HG03175 (cell line): Measurements from ENCODE around the gene CCNYL1.
A peak's percentile ranks its signal among the peaks of the same experiment; 100 is the strongest.
"Not testable (repeated sequence)": the region's sequence is repeated elsewhere in the genome, so short reads cannot be mapped to it uniquely, and the experiment has no call there.

ENCODE experiments used
- ATAC-seq: cut with Tn5 transposase; IDR thresholded peaks from one replicate; pipeline ENCODE4 v1.9.1; 2021; ENCODE audit warnings: mild to moderate bottlenecking, moderate library complexity; ENCODE audit not compliant: unreplicated experiment

CCNYL1 gene

DNA sequence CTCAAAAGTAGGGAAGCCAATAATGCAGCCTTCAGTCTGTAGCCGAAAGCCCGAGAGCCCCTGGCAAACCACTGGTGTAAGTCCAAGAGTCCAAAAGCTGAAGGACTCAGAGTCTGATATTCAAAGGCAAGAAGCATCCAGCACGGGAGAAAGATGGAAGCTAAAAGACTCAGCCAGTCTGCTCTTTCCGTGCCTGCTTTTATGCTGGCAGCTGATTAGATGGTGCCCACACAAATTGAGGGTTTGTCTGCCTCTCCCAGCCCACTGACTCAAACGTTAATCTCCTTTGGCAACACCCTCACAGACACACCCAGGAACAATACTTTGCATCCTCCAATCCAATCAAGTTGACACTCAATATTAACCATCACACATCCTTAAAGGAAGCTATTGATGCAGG, 14.5 kb upstream of the CCNYL1 start:
- not testable (repeated sequence) for ATAC-seq

DNA sequence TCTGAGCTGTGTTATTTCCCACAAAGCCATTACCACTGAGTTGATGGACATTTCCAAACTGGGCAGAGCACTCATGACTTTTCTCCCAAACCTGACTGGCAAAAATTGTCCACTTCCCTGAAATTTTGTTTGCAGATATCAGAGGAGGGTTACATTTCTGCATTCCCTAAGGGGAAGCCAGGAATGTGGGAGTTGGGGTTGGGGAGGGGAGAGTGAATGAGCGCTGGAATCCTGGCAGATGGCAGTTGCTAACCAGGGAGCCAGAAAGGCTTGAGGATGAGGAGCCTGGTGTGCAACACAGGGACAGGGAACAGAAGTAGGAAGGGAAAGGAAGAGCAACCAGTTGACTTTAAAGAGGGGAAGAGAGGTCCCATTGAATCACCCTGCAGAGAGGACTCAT, 14.0 kb upstream of the CCNYL1 start:
- ATAC-seq, result no peak

DNA sequence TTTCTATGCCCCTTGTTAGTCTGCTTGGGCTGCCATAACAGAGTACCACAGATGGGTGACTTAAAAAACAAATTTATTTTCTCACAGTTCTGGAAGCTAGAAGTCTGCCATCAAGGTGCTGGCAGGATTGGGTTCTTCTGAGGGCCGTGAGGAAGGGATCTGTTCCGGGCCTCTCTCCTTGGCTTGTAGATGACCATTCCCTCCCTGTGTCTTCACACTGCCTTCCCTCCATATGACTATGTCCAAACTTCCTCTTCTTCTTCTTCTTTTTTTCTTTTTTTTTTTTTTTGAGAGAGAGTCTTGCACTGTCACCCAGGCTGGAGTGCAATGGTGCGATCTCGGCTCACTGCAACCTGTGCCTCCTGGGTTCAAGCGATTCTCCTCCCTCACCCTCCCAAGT, 13.1 kb upstream of the CCNYL1 start:
- no peak for ATAC-seq

DNA sequence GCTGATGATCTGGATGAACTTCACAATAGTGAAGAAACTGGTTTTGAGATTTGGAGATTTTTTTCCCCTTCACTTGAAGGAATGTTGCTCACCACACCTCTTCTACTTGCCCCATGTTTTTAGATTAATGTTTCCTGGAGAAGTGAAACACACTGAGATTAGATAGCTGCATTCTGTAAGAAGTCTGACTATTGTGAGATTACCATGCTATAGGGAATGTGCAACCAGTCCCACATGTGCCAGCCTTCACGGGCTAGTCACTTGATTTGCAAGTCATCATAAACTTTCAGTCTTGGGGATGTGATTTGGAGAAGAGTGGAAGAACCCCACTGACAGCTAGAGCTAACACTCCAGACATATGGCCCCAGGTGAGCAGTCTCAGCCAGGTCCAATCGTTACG, 7.4 kb upstream of the CCNYL1 start:
- no peak for ATAC-seq

DNA sequence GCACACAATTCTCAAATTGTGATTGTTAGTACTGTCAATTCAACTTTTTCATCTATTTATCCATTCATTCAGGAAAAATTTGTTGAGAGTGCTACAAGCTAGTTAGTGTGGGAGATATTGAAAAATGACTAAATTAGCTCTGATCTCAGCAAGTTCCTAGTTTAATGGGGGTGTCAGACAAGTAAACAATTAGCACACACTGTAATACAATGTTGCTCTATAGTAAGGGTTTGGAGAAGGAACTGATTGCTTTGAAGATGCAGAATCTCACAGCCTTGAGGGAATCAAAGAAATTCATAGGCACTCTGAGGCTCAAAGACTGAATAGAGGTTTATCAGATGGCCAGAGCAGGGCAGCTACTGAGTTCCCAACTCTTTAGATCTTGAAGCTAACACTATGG, 6.8 kb upstream of the CCNYL1 start:
- ATAC-seq, result no peak

DNA sequence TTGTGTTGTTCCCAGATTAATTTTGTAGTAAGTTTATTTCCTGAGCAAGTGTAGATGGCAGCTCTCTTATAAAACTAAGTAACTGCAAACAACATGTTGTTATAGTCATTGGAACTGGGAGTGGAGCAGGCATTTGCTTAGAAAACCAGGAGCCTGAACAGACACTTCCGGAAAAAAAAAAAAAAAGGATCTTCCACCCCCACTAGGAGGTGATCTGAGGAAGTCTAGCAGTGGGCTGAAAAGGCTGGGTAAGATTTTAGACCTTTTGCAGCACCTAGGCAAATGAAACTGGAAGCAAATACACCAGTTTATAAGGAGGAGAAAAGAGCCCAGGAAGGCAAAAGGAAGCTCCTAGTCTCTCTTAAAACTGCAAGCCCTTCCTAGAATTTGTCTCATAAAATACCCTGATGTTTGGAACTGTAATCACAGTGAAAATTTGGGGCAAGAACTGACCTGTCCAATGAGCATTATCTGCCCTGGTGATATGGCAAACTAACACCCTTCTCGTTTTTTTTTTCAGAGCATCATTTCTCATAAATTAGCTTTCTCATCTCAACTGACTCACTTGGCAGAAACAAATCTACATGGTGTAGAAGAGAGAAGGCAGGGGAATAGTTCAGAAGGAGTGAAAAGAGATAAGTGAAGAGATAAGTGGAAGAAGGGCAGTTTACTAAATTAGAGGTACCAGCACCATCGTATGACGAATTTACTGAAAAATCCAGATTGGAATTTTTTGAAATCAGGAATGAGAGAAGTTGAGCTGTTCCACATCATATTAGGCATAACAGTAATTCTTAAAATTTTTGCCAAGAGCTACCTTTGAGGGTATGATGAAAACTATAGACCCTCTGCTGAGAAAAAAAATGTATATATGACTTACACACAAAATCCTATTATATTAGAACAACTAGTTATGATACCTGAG, 4.2 kb upstream of the CCNYL1 start:
- no peak for ATAC-seq

DNA sequence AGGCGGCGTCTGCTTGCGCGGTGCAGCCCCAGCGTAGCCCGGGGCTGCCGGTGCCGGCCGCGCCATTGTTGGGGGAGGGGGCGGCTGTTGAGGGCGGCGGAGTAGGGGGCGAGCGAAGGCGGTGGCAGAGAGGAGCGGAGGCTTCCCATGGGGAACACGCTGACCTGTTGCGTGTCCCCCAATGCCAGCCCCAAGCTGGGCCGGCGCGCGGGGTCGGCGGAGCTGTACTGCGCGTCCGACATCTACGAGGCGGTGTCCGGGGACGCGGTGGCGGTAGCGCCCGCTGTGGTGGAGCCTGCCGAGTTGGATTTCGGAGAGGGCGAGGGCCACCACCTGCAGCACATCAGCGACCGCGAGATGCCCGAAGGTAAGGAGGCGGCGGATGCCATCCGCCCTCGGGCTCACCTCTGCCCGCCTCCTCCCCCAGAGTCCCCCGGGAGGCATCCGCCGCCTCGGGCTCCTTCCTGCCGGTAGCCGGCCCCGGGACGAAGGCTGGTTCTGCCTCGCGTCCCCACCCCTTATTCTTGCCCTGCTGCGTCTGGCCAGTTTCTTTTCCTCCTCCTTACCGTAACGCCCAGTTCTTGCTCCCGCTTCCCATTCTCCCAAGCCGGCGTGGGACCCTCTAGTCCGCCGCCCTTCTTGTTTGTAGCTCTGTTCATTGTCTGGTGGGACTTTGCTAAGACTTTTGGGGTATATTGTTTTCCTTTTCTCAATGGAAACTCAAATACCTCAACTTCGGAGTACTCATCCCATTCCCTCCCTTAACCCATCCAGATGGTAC, 500 bp downstream of the CCNYL1 start:
- ATAC-seq, result peak; percentile 23

DNA sequence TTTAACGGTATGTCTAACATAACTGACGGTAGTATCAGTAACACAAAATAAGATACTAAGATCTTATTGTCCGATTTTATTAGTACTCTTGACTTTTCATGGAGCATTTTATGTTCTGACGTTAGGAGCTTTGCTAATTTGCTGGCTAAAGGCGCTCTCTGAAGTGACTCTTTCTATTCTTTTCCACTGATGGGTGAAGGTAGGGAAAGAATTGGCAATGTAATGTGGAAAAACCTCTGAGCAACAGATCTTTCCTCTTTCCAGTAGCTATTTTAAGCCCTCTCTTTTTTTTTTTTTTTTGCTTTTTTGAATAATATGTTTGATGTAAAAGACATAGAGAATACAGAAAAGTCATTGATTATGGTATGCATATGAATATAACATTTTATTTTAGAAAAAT, 4.6 kb downstream of the CCNYL1 start:
- ATAC-seq, result no peak

DNA sequence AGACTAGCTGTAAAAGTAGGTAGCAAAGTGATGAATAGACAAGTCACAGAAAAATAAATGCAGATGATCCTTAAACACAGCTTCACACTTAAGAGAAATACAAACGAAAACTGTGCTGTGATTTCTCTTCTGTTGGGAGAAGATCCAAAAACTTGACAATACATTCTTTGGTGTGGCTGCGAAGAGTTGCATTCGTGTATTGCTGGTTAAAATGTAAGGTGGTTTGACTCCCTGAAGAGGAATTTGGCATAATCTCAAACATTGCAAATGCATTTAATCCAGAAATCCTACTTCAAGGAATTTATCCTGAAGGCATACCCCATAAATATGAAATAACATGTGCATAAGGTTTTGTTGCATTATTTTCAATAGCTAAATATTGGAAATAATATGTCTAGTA, 7.1 kb downstream of the CCNYL1 start:
- no peak for ATAC-seq

DNA sequence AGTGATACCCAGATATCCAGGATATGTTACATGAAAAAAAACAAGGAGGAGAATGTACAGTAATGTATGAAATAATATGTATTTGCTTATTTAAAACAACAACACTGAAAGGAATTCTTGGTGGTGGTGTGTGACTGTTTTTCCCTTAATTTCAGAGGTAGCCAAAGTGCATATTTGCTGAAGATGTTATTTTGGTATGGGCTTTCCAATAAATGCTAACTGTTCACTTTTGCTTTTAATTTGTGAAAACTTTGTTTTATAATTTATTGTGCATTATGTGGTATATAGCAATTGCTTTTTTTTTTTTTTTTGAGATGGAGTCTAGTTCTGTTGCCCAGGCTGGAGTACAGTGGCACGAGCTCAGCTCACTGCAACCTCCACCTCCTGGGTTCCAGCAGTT, 7.6 kb downstream of the CCNYL1 start:
- no peak for ATAC-seq

DNA sequence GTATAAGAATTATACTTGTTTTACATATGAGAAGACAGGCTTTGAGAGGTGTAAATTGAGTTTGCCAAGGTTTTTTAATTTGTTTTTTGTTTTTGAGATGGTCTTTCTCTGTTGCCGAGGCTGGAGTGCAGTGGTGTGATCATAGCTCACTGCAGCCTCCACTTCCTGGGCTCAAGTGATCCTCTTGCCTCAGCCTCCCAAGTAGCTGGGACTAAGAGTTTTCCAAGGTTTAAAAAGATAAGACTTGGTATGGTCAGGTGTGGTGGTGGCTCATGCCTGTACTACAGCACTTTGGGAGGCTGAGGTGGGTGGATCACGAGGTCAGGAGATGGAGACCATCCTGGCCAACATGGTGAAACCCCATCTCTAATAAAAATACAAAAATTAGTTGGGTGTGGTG, 8.2 kb downstream of the CCNYL1 start:
- not testable (repeated sequence) for ATAC-seq

DNA sequence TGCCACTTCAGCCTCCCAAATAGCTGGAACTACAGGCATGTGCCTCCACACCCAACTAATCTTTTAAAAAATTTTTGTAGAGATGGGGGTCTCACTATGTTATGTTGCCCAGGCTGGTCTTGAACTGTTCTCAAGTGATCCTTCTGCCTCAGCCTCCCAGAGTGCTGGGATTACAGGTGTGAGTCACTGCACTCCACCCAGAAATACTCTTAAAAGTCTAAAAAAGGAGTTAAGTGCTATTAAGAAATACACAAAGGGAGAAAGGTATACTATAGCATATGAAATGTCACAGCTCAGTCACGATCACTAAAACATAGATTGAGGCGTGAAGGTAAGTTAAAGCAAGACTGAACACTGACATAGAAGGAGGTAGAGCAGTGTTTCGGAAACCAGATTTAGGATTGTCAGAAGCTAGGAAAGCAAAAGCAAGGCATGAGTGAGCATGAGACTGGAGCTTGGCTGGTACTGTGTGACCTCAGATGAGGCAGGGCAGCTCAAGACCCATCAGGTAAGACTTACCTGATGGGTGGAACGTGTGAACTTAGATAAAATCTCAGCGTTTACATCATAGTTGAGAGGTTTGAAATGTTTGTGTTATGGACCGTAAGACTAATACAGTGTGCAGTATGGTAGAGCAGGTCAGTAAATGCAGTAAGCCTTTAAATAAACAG, 9.2 kb downstream of the CCNYL1 start:
- ATAC-seq, result no peak

DNA sequence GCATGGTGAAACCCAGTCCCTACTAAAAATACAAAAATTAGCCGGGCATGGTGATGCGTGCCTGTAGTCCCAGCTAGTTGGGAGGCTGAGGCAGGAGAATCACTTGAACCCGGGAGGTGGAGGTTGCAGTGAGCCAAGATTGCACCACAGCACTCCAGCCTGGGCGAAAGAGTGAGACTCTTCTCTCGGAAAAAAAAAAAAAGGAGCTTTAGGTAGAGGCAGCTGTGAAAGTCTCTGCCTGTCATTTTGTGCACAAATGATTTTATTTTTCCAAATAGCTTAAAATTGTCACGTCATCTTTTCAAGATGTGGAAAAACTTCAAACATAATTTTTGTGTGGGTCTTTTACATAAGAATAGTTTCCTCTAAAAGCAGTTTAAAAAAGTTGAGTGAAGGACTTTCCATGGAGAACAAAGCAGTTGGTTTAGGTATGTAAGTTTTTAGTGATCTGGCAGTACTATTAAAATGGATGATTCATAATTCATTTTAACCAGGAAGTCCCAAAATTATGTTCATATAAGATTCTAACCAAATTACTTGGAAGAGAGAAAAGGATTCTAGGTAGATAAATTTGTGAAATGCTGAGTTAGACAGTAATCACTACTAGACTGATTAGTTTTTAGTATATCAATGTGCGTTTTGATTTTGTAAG, 11.5 kb downstream of the CCNYL1 start:
- ATAC-seq, result no peak

DNA sequence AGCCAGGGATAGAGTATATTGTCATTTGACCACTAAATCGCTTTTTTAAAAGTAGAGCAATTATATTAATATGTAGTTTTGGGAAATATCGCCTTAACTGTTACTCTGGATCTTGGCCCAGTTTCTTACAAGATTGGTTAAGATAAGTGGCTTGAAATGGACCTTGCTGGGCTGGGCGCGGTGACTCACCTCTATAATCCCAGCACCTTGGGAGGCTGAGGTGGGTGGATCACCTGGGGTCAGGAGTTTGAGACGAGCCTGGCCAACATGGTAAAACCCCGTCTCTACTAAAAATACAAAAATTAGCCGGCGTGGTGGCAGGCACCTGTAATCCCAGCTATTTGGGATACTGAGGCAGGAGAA, 12.0 kb downstream of the CCNYL1 start:
- ATAC-seq, result not testable (repeated sequence)

DNA sequence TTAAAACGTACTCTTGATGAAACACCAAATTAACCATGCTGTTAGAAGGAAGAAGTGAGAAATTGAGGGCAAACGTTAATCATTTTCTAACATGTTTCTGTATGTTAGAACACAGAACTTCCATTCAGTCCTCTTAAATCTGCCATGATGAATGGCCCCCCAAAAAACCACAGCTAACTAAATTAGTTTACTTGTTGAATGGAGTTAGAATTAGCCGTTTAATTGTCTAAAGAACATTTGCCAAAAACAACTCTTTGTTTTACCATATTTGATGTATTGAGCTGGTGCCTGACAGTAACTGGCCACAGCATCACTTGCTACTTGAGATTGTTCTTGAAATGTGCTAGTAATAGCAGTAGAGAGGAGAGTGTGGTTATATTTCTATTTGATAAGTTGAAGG, 12.7 kb downstream of the CCNYL1 start:
- peak; percentile 73 for ATAC-seq

DNA sequence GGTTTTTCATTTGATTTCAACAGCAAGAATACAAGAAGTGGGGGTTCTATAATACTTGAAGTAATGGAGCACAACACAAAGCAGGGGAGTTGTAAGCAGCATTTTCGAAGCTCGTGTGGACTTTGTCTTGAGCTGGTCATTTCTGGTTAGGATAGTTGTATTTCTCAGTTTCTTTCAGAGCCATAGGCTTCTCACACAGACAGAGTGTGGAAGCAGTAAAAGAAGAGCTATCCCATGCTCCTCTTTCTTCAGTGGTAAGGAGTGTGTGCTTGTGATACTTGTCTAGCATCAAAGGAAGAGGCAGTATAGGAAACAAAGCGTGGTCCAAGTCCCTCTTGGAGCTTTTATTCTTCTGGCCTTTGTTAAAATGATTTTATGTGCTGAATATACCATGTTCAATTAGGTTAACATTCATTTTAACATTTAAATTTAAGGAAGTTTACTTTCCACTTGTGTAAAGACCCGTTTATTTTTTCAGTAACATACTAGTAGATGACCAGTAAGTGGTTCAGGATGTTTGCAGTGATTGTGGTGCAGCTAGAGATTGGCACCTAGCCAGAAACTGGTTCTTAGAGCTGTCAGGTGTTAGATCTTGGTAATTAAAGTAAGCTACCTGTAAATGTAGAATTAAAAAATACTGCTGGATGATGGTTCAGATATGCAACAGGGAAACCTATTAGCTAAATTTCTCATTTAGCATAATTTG, 14.6 kb downstream of the CCNYL1 start:
- ATAC-seq, result peak; percentile 50

DNA sequence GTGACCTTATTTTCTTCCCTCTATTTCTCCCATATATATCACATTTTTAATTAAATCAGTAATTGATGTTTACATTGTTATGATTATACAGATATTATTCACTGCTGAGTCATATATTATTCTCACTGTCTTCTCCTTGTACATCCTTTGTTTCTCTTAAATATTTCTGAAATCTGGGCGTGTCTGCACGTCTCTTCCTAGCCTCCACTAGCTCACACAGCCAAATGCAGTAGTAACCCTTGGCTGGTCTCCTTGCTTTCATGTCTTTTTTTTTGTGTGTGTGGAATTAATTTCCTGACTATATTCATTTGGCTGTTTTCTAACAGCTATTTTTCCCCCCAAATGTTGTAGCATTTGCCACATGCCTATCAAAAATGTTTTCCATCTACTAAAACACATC, 15.8 kb downstream of the CCNYL1 start:
- no peak for ATAC-seq

DNA sequence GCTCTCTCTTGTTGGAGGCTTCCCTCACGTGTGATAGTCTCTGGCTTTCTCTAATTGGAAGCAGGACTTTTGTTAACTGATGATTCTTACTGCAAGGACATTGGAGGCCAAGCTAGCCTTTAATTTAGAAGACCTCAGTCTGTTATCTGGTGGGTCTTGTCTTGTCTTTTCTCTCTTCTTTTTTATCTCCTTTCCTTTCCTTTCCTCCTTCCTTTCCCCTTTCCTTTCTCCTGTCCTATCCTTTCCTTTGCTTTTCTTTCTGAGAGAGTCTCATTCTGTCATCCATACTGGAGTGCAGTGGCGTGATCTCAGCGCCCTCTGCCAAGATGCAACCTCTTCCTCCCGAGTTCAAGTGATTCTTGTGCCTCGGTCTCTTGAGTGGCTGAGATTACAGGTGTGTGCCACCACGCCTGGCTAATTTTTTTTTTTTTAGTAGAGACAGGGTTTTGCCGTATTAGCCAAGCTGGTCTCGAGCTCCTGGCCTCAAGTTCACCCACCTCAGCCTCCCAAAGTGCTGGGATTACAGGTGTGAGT, 18.1 kb downstream of the CCNYL1 start:
- no peak for ATAC-seq

DNA sequence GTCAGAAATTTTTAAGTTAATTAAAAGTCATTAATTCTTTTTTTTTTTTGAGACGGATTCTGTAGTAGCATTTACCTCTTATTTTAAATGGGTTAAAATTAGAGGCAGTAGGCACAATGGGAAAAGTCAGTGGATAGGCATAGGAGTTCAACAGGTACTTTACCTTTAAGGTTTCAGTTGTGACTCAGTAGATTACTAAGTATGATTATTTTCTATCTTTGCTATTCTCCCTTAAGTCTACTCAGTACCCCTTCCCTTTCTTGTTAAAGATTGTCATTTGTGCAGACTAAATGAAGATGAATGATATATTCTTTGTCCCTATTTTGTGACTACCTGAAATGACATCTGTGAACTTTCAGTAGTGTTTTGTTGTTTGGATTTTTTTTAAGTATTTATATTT, 19.7 kb downstream of the CCNYL1 start:
- ATAC-seq, result no peak

DNA sequence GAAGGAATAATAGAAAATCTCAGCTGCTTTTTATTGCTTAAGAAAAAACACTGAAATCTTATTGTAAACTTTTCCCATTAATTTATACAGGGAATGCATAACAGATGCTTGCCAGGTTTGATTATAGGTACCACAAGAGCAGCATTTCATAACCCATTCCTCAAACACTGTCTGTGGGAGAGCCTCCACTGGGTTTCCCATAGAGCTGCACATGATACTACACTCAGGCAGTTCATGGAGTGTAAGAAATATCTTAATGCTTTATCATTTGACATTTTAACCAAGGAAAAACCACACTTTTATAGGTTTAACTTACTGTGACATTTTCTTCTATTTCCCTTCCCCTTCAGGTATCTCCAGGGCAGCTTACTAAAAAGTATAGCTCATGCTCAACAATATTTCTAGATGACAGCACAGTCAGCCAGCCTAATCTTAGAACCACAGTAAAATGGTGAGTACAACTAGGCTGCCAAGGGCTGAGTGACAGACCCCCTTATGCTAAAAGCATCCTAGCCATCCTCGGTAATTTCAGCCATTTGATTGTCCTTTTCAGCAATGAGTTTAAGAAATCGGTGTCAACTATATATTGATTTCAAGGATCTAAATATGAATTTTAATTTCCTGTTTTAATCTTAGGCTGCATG, 22.3 kb downstream of the CCNYL1 start:
- no peak for ATAC-seq
